SK-MEL-5 (cell line): ENCODE results near the gene RANBP9. TPM values are rescaled to one million over a fixed set of nuclear protein-coding genes. Genes with fewer than 3 reads are reported as not detected.

ENCODE experiments used
- total RNA-seq: library from RNA; depleted of rRNA; stranded (reverse); fragments of >200 nt; shearing (Covaris generic); gene quantifications from 2 replicates; pipeline ENCODE4 v1.2.3, GENCODE V29; 2014; rRNA removed

The RANBP9 gene
- total RNA-seq, 1 experiment from 2014 or later: 30.7 TPM

Other genes with a start within 250 kb of the RANBP9 start
- 7.3 and 8.6 TPM in 2 replicates for gene GFOD1, start 224.2 kb downstream of the RANBP9 start, total RNA-seq
- 19.4 and 22.3 TPM in 2 replicates for gene SIRT5, start 137.2 kb downstream of the RANBP9 start, total RNA-seq
- gene NOL7, start 96.5 kb downstream of the RANBP9 start, total RNA-seq: 170 and 179 TPM in 2 replicates
- gene MCUR1, start 102.7 kb upstream of the RANBP9 start, total RNA-seq: 45.5 and 58.2 TPM in 2 replicates
- 21.2 and 26.6 TPM in 2 replicates for gene RNF182, start 213.1 kb upstream of the RANBP9 start, total RNA-seq